GM18870 (cell line): ENCODE data around the gene PLEKHA6.

Experiments used
- ATAC-seq: cut with Tn5 transposase; IDR thresholded peaks from one replicate; pipeline ENCODE4 v1.9.1; 2021; ENCODE audit warnings: moderate library complexity; ENCODE audit not compliant: unreplicated experiment

The PLEKHA6 gene

DNA sequence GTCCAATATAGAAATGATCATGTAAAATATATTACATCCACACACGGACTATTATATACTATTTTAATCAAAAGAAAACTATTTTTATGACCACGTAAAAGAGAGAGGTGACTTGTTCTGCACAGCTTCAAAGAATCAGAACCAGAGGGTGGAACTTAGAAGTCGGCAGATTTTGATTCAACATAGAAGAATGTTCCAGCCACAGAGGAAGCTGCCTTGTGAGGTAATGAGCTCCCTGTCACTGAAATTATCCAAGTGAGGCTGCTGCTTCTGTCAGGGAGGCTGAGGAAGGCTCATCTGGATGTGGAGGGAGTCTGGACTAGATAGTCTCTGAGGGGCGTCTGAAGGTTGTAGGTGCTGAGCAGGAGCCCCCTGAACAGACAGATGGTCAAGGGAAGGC lies 2.7 kb downstream of the PLEKHA6 start:
- no peak for ATAC-seq

DNA sequence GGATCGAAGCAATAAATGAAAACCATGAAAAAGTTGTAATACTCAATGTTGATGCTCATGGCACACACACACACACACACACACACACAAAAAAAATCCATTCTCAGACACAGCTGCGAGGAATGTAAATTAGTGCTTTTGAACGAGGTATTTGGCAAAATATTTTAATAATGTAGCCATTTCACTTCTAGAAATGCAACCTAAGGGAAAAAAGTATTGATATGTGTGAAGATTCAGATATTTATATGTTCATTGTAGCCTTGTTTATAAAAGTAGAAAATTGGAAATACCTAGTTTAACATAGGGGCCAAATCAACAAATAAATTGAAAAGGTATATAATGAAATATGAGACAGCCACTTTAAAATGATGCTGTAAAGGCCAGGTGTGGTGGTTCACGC lies 3.8 kb downstream of the PLEKHA6 start:
- no peak for ATAC-seq

DNA sequence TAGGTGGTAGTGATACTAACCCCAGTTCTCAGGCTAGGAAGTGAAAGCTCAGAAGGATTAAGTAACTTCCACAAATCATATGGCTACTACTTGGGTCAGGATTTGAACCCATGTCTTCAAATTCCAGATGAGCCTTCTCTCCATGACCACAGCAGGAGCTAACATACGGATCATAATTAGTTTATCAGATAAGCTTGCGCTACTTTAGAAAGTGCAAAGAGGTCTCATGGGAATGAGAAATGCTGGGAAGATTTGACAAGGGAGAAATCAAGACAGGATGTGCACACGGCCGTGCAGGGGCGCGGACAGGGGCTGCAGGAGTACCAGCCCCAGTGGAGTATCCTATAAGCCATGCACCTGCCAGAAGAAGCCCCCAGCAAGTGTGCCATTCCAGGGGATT lies 5.2 kb downstream of the PLEKHA6 start:
- no peak for ATAC-seq

DNA sequence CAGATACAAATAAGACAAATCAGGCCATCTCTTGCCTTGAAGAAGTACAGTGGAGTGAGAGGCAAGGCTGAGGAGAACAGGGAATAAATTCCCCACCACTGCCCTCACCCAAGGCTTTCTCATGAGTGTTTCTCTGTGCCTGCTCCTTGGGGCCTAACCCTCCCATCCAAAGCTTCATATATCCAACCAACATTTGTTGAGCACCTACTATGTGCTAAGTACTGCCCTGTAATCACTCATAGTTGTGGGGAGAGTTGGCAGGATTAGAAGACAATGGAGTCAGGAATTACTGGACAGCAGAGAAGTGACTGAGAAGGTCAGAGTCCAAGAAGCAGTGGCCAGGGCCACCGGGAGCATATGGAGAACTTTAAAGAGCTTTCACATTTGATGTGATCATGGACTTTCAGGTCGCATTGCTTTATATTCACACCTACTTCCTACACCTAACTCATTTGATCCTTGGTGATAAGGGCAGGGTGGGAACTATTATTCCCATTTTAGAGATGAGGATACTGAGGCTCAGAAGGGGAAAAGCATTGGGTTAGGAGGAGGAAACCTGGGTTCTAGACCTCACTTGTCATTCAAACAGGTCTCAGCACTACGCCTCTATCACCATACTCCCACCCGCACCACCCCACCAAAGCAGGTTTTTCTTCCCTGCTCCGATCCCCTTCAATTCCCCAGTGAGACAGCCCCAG lies 6.4 kb downstream of the PLEKHA6 start:
- ATAC-seq: no peak

DNA sequence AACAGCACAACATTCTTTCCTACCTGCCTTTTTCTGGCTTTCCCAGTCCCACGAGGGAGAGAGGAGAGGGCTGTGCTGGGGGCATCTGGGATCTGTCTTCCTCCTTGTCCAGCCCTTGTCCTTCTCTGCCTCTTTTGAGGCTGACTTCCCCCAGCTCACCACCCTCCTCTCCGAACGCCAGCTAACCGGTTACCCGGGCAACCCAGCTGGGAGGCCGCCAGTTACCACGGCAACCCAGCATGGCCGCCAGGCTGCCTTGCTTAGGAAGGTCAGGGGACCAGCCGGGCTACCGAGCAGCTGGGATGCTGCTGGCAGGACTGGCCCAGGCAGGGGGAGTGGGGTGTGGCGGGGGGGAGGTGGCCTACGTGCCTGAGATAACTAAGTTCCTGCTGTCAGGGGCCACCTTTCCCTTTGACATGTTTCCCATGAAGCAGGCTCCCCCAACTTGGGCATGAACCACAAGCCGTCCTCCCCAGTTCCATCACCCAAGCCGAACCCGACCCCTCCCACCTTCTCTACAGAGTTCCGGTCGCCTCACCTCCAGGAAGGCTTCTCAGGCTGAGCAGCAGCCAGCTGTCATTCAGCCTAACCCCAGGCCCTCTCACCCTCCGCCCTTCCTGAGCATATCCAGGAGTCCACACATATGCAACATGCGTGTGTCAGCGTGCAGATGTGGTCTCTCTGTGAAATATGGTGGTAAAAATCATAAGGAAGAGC lies 8.7 kb downstream of the PLEKHA6 start:
- no peak for ATAC-seq

DNA sequence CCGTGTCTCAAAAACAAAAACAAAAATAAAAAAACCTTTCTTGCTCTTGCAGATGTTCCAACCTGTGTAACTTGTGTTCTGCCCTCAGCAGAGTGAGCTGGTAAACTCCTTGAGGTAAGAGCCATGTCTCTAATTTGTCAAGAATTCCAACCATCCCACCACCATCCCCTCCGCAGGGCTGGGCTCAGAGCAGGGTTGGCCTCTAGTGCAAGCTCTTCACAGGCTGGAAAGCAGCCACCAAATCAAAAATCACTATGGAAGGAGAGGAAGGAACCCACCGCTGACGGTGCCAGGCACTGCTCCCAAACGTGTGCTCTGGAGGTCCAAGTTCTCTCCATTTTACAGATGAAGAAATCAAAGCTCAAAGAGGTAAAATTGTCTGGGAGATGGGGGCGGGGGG lies 9.4 kb downstream of the PLEKHA6 start:
- ATAC-seq: no peak

DNA sequence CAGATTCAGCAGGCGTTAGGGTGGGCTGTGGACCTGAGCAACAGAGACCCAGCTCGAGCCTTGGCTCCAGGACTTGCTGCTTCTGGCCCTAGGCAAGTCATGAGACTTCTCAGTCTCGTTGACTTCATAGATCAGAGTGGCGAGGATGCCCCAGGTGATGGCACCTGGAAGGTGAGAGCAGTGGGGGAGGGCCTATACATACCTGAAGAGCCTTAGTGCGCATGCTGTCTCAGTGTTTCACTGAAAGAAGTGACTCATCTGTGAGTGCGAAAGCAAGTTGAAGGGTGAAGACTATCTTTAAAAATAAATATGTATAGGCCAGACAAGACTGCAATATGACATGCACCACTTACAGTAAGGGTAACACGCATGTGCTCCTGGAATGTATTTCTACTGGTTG lies 10.1 kb downstream of the PLEKHA6 start:
- no peak for ATAC-seq

DNA sequence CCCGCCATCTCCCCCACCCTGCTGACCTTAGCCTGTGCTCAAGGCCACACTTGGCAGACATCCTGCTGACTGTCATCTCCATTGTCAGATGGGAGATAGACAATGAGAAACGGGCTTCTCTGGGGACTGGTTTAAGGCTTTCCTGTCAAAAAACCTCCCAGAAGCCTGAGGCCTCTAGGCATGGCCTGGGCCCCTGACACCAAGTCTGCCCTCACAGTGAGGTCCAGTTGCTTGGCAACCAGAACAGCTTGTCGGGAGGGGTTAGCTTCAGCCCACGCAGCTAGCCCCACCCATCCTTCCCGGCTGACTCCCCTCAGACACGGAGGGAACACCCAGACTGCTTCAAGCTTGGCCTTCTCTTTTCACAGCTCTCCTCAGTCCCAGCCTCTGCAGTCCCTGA lies 11.0 kb downstream of the PLEKHA6 start:
- ATAC-seq: no peak

DNA sequence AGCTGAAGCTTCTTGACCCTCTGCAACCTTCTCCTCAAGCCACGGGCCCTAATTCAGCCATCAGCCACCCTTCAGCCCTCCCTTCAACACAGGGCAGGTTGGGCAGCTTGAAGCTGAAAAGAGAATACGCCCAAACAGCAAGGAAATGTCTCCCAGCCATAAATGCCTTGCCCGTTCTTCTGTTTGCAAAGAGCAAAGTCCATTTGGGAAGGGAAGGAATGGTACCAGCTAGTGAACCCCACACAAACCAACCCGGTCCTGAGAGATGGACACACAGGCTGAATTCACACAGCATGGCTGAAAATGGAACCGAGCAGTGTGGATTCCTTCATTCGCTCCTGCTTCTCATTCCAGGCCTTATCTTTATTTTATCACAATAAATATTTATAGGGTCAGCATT lies 11.5 kb downstream of the PLEKHA6 start:
- no peak for ATAC-seq

DNA sequence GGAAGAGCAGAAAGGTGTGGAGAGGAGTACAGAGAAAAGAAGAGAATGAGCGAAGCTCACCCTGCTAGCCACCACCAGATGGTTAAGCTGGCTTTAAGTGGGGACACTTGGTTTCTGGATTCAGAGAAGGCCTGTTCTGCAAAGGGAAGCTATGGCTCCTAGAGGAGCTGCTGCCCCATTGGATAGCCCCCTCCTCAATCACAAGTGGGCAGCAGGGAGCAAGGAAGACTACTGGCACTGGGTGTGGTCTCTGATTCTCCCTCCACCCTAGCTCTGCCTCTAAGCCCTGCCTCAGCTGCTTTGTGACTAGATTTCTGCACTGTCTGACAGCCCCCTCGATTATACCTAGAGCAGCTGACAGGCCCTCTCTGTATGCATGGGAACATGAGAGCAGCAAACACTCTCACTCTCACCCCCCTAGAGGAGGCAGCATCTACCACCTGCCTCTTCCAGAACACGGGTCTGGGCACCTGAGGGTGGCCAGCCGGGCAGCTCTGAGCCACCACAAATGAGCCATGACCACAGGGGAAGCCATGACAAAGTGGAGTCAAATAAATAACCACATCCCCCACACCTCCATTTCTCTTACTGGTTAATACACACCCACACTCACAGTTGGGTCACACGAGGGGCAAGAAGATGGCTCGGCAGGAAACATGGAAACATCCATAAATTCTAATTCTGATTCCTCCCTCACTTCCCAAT lies 13.6 kb downstream of the PLEKHA6 start:
- ATAC-seq: no peak

DNA sequence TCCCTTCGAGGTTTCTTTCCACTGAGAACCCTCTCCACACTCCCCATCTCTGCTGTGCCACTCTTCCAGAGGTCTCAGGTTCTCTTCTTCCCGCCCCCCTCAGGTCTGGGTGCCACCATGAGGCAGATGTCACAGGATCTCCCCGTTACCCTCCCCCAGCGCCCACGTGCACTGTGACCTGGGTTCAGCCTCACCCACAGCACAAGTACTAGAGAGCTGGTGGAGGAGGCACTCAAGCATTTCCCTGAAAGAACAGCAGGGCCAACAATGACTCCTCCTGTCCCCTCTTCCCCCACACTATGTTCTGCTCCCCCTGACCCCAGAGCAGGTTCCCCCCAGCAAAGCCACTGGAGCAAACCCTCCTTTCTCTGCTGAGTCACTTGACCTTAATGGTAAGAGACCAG lies 14.3 kb downstream of the PLEKHA6 start:
- no peak for ATAC-seq

DNA sequence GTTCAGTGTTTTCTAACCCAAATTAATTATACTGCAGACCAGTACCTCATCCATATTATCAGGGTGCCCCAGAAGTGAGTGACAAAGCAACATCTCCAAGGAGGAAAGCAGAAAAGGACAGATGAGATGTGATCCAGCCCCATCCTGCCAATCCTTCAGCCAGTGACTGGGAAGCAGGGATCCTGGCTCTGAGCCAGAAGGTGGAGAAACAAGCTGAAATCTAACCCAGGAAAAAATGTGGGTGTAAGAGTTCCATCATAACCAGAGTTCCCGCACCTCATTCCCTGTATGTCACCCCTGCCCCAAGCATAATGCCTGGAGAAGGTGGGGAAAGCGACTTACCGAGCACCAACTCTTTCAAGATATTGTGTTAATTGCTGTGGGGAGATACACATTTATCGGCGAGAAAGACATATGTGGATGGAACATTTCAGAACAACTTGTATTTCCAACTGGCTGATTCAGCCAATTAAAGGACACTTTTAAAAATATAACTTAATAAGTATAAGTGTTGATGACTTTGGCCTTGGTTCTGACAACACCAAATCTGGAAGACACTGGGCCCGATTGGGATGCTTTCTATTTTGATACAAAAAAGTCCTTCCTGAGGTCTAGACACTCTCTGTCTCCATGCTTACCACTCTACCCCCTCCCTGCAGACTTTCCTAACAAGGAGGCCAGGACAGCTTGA lies 14.9 kb downstream of the PLEKHA6 start:
- ATAC-seq: no peak

DNA sequence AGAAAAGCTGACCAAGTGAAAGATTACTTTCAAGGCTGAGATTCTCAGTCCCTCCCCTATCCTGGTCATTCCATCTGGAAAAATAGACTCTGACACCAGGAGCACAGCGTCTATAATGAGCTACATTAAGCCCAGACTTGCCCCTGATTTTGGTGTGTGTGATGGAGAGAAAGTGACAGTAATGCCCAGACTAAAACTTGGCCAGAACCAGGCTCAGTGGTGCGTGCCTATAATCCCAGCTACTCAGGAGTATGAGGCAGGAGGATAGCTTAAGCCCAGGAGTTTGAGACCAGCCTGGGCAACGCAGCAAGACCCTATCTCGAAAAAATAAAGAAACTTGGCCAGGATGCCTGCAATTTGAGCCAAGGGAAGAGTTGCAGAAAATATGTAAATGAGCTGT lies 15.9 kb downstream of the PLEKHA6 start:
- no peak for ATAC-seq

DNA sequence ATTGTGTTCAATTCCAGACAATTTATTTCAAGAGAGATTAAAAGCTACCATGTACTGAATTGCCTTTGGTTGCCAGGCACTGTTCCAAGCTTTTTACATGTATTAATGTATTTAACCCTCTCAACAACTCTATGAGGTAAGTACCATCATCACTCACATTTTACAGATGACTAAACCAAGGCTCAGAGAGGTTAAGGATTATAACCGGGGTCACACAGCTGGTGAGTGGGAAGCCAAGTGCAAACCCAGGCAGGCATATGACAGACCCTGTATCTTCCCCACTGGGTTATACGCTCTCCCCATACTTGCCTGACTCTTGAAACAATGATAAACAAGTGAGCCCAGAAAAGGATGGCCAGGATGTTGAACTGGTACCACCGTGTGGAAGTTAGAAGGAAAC lies 16.5 kb downstream of the PLEKHA6 start:
- no peak for ATAC-seq

DNA sequence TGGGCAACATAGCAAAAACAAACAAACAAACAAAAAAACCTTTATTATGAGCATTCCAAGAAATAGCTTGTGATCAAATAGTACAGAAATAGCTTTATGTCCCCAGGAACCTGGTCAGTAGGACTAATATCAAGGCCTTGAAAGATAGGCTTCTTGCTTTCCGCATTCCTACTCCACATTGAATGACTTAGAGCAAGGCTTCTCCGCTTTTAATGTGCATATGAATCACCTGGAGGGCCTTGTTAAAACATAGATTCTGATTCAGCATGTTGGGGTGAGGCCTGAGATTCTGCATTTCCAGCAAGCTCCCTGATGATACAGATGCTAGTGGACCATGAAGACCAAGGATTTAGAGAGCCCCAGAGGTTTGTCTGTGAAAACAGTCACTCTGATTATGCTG lies 17.4 kb downstream of the PLEKHA6 start:
- no peak for ATAC-seq

DNA sequence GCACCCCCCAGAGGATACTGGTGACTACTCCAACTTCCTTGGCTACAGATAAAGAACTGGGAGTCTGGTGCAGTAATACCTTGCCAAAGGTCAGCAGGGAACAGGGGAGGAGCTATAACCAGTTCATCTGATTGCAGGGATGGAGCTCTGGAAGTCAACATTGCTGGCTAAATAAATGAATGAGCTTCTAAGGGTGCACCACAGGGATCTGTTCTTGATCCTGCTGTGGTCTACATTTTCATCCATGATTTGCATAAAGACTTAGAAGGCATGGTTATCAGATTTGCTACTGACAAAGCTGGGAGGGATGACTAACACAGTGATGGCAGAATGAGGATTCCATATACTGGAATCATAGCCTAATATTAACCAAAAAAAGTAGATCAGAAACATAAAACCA lies 18.3 kb downstream of the PLEKHA6 start:
- no peak for ATAC-seq

DNA sequence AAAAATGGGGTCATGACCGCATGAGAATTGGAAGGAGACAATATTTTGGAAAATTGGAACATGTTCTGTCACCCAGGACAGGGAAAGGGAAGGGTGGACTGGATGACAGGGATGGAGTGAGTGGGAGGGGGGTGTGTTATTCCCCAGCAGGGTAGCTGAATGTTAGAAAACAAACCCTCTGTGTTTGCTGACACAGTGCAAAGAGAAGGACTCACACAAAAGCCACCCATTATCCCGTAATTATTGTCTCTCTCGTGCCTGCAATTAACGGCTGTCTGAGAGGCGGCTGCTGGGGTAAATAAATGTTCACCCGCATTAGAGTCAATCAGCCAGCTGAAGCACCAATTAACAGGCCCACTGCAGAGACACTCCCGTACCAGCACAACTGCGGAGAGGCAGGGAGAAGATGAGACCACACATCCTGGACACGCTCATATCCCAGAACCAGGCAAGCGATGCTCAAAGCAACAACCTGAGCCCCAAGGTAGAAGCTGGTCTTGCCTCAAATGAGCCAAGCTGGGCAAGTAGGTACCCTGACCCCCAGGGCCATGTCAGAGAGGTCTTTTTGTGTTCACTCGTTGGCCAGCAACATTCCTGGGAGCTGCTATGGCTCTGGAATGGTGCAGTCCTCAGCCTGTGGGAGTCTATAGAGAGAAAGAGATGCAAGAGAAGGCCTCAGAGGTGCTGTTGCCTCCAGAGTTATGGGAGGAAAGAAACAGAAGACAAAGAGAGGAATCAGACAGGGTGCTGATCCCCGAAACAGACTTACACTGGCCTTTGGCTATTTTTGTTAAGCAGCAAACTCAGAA lies 19.4 kb downstream of the PLEKHA6 start:
- no peak for ATAC-seq

DNA sequence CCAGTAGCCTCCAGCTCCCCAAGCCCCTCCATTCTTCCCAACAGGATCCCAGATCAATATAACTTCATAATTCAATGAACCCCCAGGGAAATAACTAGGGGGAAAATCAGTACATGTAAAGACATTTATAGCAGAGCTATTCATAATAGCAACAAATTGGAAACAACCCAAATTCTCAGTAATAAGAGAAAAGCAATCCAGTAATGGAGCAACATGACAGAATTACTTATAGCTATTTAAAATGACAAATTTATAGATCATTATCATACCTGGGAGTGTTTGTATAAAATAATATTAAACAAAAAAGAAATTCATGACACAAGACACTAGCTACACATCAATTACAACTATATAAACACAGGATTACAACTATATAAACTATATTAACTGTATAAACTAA lies 20.2 kb downstream of the PLEKHA6 start:
- no peak for ATAC-seq

DNA sequence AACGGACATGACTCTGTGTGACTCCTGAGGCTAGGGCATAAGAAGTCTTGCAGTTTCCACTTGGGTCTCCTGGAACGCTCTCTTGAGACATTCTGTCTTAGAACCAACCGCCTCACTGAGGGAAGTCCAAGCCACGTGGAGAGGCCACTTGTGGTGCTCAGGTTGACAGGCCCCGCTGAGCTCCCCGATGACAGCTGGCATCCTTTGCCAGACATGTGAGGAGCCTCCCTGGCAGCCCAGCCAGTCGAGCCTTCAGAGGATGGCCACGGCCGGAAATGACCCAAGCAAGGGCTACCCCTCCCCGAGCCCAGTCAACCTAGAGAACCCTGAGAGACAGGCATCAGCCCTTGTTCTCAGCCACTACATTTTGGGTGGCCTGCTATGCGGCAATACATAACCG lies 20.7 kb downstream of the PLEKHA6 start:
- ATAC-seq: no peak

DNA sequence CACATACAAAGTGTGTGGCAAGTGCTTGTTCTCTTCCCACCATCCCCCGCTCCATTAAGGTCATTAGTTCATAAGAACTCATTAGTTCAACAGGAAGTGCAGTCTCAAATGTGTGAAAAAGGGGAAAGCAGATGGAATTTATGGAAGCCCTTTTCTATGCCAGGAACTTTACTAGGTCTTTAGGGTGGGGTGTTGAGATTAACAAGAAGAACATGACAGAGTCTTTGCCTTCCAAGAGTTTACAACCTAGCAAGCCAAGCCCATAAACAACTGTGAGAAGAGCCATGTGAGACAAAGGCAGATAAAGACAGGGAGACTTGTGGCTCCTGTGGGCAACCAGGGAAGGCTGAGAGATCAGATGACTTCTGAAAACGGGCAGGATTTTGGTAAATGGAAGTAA lies 21.4 kb downstream of the PLEKHA6 start:
- no peak for ATAC-seq

DNA sequence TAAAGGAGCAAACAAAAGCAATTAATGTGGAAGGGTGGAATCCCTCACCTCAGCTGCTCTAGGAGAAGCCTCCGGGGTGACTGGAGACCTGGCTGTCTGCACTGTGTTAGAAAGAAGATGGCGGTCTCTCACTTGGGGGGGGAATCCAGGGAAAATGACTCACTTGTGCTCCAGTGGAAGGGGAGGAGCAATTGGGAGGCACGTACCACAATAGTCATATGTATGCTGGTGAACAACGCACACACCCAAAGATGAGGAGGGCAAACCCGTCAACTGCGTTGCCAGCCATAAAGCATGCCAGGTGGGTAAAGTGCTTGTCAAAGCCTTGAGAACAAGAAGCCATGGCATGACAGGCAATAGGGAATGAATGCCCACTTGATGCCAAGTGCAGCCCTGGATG lies 22.1 kb downstream of the PLEKHA6 start:
- no peak for ATAC-seq
